Left cardiac atrium (tissue), 4 donors: ENCODE results near the gene APOBEC3H. TPM values are rescaled to one million over a fixed set of nuclear protein-coding genes. Genes with fewer than 3 reads are reported as not detected.

ENCODE experiments used
- ATAC-seq, 2 donors: fragments of 200-7000 bp; cut with Tn5 transposase; one replicate each; pipeline ENCODE4 v1.9.1; 2020; ENCODE audit warnings: mild to moderate bottlenecking in 2 of 2, moderate library complexity in 2 of 2
- DNase-seq: peaks from one replicate; pipeline ENCODE4 v3.0.0-alpha.2; 2020
- intact Hi-C, 2 donors: fragments of 100-400 bp; cut with DNase I; formaldehyde crosslinking; loops; one replicate each; pipeline versions ENCODE4 v1.14.1 to v1.15.1; 2022 to 2023
- total RNA-seq, 2 donors: library from RNA; stranded (reverse); fragmentation: NEBNext Ultra II Directional; extraction: Animal tissue kit (Norgen Biotek cat#: 25700); gene quantifications; one replicate each; pipeline ENCODE4 v1.2.1, GENCODE V29; 2021
- donor health status: DM: no; HTN: yes; CAD: no.
- donor health status: DM: no; HTN: yes; CAD: no; lungs with severe emphysema.
- donor health status: DM: yes; HTN: yes; CAD: no.
- donor health status: Dilated cardiomyopathy.

Gene APOBEC3H
- total RNA-seq, 2 donors from 2014 or later, result 0.35 TPM; not detected in 1

DNA sequence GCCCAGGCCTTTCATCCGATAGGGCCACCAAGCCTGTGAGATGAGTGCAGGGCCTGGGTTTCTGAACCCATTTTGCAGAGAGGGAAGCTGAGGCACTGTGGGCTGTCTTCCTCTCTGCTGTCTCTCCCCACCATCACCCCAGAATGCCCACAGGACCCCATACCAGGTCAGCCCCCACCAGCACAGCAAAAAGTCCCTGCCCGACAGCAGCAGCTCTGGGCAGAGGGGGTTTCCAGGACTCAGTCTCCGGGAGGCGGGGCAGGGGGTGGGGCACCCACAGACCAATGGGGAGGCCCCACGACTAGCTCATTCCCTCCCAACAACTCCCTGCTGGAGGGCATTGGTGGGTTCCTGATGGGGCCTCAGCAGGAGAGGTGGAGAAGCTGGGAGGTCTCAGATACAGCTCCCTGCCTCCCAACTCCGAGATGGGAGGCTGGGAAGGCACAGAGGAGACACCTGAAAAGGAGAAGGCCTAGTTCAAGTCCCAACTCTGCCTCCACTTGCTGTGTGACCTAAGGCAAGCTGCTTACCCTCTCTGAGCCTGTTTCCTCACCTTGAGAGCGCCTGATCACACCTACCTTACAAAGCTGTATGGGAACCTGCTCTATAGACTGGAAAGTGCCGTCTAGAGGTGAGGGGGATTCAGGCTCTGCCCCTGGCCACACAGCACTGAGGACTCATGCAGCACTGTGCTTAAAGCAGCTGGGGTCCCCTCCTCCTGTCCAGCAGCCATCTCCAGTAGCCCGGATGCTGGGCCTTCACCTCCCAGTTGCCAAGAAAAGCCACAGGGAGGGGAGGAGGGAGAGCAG, 51.9 kb downstream of the APOBEC3H start:
- ATAC-seq (no peak), DNase-seq (peak; percentile 75)
- intact Hi-C loops, result no loop called here

- intact Hi-C loops, result loop anchor here in 1 of 2 donors (5.0 kb wide), 1 partner anchor 167 kb away; the partner anchor contains the start of gene RPL3
- ATAC-seq (no peak), DNase-seq (no peak)
Measured at GRCh38 chr22:39149915-39150847, 53.1 kb downstream of the APOBEC3H start.

DNA sequence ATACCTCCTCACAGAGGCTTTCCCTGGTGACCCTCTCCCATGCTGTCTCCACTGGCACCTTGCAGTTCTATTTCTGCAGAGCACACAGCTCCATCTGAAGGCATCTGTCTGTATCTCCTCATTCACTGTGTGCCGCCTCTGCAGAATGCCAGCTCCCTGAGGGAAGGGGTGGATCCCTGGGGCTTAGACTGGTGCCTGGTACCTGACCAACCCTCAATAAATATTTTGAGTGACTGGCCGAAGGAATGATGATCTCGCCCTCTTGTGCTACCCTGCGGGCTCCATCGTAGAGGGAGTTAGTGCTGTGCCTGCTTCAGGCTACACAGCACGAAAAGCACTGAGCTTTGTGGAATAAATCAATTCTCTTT, 53.8 kb downstream of the APOBEC3H start:
- DNase-seq, result no peak
- no peak for ATAC-seq
- intact Hi-C loops, result loop anchor here in 1 of 2 donors (5.0 kb wide), 1 partner anchor 166 kb away; the partner anchor contains the start of gene RPL3

DNA sequence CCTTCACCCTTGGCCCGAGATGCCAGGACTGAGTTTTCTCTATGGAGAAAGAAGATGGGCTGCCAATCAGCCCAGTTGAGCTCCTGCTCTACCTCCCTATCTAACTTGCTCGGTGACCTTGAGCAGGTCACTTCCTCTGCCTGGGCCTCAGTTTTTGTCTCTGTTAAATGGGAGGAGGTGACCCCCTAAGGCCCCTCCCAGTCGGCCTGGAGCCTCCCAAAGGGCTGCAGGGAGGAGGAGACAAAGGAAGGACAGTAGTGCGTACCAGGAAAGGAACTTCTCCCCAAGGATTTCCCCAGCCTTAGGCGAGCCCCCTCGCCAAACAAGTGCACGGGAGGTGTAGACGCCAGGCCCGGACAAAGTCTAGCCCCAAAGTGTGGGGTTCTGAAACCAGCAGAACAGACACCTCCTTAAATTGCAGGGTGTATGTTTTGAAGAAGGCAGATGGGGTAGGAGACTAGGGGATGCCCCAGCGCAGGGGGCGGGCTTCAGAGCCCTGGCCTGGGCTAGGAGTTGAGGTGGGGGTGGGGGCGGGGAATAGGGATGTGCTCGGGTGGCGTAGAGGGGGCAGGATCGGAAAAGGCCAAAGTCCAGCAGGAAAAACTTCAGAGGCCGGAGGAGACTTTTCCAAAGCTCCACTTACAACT, 54.4 kb downstream of the APOBEC3H start:
- no peak for ATAC-seq
- intact Hi-C loops, result loop anchor here in 1 of 2 donors (5.0 kb wide), 1 partner anchor 166 kb away; the partner anchor contains the start of gene RPL3
- no peak for DNase-seq

GRCh38 chr22:39152024-39152510, 55.0 kb downstream of the APOBEC3H start:
- intact Hi-C loops, result loop anchor here in 1 of 2 donors (5.0 kb wide), 1 partner anchor 165 kb away; the partner anchor contains the start of gene RPL3
- ATAC-seq, result no peak
- no peak for DNase-seq

- intact Hi-C loops, result loop anchor here in 1 of 2 donors (5.0 kb wide), 1 partner anchor 165 kb away; the partner anchor contains the start of gene RPL3
- ATAC-seq (peak; percentile 94 to 95), DNase-seq (peak; percentile 96)
Measured at GRCh38 chr22:39152511-39153219, 55.6 kb downstream of the APOBEC3H start, which contains the start of gene CBX7. TSS of gene CBX7 (minus strand) at chr22:39152680. CDS start at chr22:39152444, 236 bp downstream.

DNA sequence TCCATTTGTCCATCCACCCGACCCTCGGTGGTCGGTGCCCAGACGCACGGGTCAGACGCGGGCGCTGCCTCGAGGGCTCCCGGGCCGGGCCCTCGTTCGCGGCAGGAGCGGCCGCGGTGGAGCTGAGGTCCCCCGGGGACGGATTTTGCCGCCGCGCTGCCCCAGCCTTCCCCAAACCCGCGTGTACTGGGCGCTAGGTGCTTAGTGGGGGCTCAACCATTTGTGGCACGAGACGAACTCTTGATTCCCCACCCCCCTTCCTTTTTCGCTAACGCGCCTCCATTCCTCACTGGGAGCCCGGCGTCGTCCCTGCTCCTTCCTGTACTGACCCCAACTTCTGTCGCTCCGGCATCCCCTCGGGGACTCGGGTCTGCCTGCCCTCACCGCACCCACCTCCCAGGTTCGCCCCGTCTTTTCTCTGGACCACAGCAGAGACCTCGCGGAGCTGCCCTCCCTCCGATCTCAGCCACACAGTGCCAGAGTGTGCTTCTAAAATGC, 56.2 kb downstream of the APOBEC3H start:
- DNase-seq (no peak), ATAC-seq (peak; percentile 0 to 15)
- intact Hi-C loops, result loop anchor here in 1 of 2 donors (5.0 kb wide), 1 partner anchor 164 kb away; the partner anchor contains the start of gene RPL3

Other genes with a start within 250 kb of the APOBEC3H start
- gene CBX6, start 225.0 kb upstream of the APOBEC3H start, total RNA-seq, result 10 to 100 TPM; 46.0 to 54.3 TPM
- 1 to 10 TPM; 1.6 to 2.9 TPM for gene APOBEC3A, start 139.6 kb upstream of the APOBEC3H start, total RNA-seq
- gene APOBEC3B, start 114.9 kb upstream of the APOBEC3H start, total RNA-seq, result 1 to 10 TPM; 1.5 to 1.6 TPM
- 10 to 100 TPM; 24.1 to 28.1 TPM for gene APOBEC3C, start 83.0 kb upstream of the APOBEC3H start, total RNA-seq
- gene APOBEC3D, start 76.1 kb upstream of the APOBEC3H start, total RNA-seq, result 1 to 10 TPM; 1.2 to 1.3 TPM
- 1 to 10 TPM; 5.2 to 6.6 TPM for gene APOBEC3F, start 56.4 kb upstream of the APOBEC3H start, total RNA-seq
- 1 to 10 TPM; 4.6 to 6.8 TPM for gene APOBEC3G, start 20.0 kb upstream of the APOBEC3H start, total RNA-seq
- 10 to 100 TPM; 54.5 to 63.7 TPM for gene CBX7, start 55.4 kb downstream of the APOBEC3H start, total RNA-seq
- 10 to 100 TPM; 17.5 to 51.2 TPM for gene PDGFB, start 147.7 kb downstream of the APOBEC3H start, total RNA-seq
- gene RPL3, start 222.4 kb downstream of the APOBEC3H start, total RNA-seq, result 1,000 to 10,000 TPM in 1 of 2 donors, 100 to 1,000 TPM in 1; 796 to 1,078 TPM